Heart right ventricle (tissue), 16 donors: Measurements from ENCODE around the gene ATP6V1E1. TPM values are rescaled to one million over a fixed set of nuclear protein-coding genes. Genes with fewer than 3 reads are reported as not detected.

ENCODE experiments used
- ATAC-seq, 8 donors: fragments of 200-7000 bp; cut with Tn5 transposase; one replicate each; pipeline ENCODE4 v1.9.1; 2020; ENCODE audit warnings: mild to moderate bottlenecking in 8 of 8, moderate library complexity in 8 of 8, moderate number of reproducible peaks in 1 of 8
- DNase-seq, 2 donors: peaks; one replicate each; pipeline ENCODE4 v3.0.0-alpha.2; 2020
- H3K27ac ChIP-seq, 10 donors: fragments of 200-600 bp; sonication (generic) in 2 of 10; one replicate each; pipeline versions ENCODE4 v1.5.0 to v1.8.0; 2020 to 2022; ENCODE audit warnings: mild to moderate bottlenecking in 3 of 10
- H3K27me3 ChIP-seq, 7 donors: fragments of 200-600 bp; one replicate each; pipeline ENCODE4 v1.8.0; 2021 to 2022; ENCODE audit warnings: mild to moderate bottlenecking in 2 of 7
- H3K36me3 ChIP-seq, 9 donors: fragments of 200-600 bp; sonication (generic) in 1 of 9; one replicate each; pipeline versions ENCODE4 v1.5.0 to v1.8.0; 2020 to 2022; ENCODE audit warnings: mild to moderate bottlenecking in 2 of 9
- H3K4me1 ChIP-seq, 9 donors: fragments of 200-600 bp; sonication (generic) in 1 of 9; one replicate each; pipeline versions ENCODE4 v1.5.0 to v1.8.0; 2020 to 2022; ENCODE audit warnings: mild to moderate bottlenecking in 4 of 9
- H3K4me3 ChIP-seq, 10 donors: fragments of 200-600 bp; sonication (generic) in 2 of 10; one replicate each; pipeline versions ENCODE4 v1.5.0 to v1.8.0; 2020 to 2022; ENCODE audit warnings: mild to moderate bottlenecking in 7 of 10, moderate library complexity in 2 of 10
- H3K9me3 ChIP-seq, 11 donors: fragments of 200-600 bp in 10 of 11; sonication (generic) in 2 of 11; one replicate each; pipeline versions ENCODE4 v1.5.0 to v1.8.0; 2013 to 2022; ENCODE audit warnings: mild to moderate bottlenecking in 2 of 11, control low read depth in 1 of 11, moderate library complexity in 1 of 11
- WGBS, 2 donors: extraction: QIAGEN DNeasy Blood & Tissue Kit; methylation state at CpG; one replicate each; pipeline ENCODE4 v1.1.7; 2013; ENCODE audit warnings: inconsistent platforms in 1 of 2; 5-methylcytosine and 5-hydroxymethylcytosine counted together
- intact Hi-C, 10 donors: fragments of 100-400 bp; cut with DNase I; formaldehyde crosslinking; loops; one replicate each; pipeline versions ENCODE4 v1.11.1 to v1.14.2; 2022
- polyA plus RNA-seq, 2 donors: library from polyadenylated mRNA; stranded (reverse); fragments of 200-250 nt; gene quantifications; one replicate each; pipeline ENCODE4 v1.2.3, GENCODE V29; 2013
- total RNA-seq, 10 donors: library from RNA; stranded (reverse); fragmentation: NEBNext Ultra II Directional in 3 of 10; extraction: Animal tissue kit (Norgen Biotek cat#: 25700) in 3 of 10; gene quantifications; one replicate each; pipeline versions ENCODE4 v1.2.1 to v1.2.4, GENCODE V29; 2021 to 2023
- TF ChIP-seq, protein P1 (sequence below), 9 donors: fragments of 200-600 bp; sonication (generic) in 2 of 9; IDR thresholded peaks; one replicate each; pipeline versions ENCODE4 v1.5.0 to v1.8.0; 2021 to 2022; ENCODE audit warnings: antibody characterized with exemption in 9 of 9, mild to moderate bottlenecking in 5 of 9, moderate library complexity in 1 of 9
- donor health status: Arrhythmogenic right ventricular cardiomyopathy.
- donor health status: ischemic (EF 13 %, LVEDD 7.1; RV severe dilation, severe dysfunction).
- donor health status: healthy with polysubstance abuse.
- donor health status: DM: no; HTN: yes; CAD: no.
- donor health status: DM: no; HTN: no; CAD: no.
- donor health status: ischemic (EF 25% LVEDD 6.9; RV normal size, moderate dysfunction).
- donor health status: ischemic (EF 25% LVEDD 5.7; RV mildly dilated, moderate dysfunction).
- donor health status: healthy.
- donor health status: DM: yes; HTN: yes; CAD: no.
- donor health status: Ischemic cardiomyopathy.
- donor health status: ischemic (EF 35%, LVEDD 5.7; RV mildly dilated, moderate dysfunction).
- donor health status: nonischemic (EF 11% LVEDD 7.7; RV severe dilation, severe dysfunction).
- donor health status: DM: yes; HTN: yes; CAD: no.
- donor health status: PGD.
- donor health status: ischemic (EF 29% LVEDD 5.4; RV normal size, mild dysfunction).
- donor health status: nonischemic (EF 23%, LVEDD 6.1; RV moderate dilation, normal function).

ATP6V1E1 gene
- total and polyA plus RNA-seq, 12 donors: 73.4 to 278 (median 218) TPM

DNA sequence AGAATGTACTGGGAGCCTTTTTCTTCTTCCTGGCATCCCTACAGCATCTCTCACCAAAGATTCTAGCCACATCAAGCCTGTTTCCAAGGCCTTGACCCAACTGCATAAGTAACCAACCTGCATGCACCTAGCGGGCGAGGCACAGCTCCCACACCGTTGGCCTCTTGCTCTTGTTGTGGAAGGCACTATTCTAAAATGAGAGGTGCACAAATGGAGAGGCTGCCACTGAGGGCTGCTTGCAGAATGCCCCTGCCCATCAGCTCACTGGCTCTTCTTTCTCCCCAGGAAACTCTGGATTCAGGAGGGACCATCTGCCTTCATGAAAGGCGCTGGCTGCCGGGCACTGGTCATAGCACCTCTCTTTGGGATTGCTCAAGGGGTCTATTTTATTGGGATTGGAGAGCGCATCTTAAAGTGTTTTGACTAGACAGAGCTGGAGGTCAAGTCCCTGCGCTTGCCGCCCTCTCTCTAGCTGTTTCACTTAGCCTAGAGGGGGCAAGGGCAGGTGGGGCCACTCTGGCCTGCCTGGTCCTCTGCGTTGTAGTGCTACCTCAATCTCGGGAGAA, 38.7 kb downstream of the ATP6V1E1 start:
- no peak overlapping the region for H3K27ac ChIP-seq
- 96% methylated on average over 10 of the region's 10 CpGs for WGBS, 2 donors

DNA sequence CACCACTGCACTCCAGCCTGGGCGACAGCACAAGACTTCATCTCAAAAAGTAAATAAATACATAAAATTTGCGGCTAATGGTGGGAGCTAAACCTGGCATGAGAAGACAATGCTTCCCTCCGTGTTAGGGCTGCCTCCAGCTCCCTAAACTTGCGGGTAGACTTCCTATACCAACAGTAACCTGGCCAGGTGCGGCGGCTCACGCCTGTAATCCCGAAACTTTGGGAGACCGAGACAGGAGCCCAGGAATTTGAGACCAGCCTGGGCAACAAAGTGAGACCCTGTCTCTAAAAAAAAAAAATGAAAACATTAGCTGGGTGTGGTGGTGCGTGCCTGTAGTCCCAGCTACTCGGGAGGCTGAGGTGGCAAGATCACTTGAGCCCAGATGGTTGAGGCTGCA, 39.9 kb downstream of the ATP6V1E1 start:
- intact Hi-C loops: no loop called here
- no peak for DNase-seq
- TF ChIP-seq, protein P1, sequence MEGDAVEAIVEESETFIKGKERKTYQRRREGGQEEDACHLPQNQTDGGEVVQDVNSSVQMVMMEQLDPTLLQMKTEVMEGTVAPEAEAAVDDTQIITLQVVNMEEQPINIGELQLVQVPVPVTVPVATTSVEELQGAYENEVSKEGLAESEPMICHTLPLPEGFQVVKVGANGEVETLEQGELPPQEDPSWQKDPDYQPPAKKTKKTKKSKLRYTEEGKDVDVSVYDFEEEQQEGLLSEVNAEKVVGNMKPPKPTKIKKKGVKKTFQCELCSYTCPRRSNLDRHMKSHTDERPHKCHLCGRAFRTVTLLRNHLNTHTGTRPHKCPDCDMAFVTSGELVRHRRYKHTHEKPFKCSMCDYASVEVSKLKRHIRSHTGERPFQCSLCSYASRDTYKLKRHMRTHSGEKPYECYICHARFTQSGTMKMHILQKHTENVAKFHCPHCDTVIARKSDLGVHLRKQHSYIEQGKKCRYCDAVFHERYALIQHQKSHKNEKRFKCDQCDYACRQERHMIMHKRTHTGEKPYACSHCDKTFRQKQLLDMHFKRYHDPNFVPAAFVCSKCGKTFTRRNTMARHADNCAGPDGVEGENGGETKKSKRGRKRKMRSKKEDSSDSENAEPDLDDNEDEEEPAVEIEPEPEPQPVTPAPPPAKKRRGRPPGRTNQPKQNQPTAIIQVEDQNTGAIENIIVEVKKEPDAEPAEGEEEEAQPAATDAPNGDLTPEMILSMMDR (IDR thresholded peaks at IDR 0.05): no peak
- H3K4me3 ChIP-seq: no peak overlapping the region
- no peak overlapping the region for H3K27ac ChIP-seq
- peaks cover 0 to 47% (median 28%) of the 10 kb centered on the region in 9 donors for H3K36me3 ChIP-seq
- no peak for ATAC-seq
- 91 to 96% methylated on average over 11 of the region's 11 CpGs for WGBS, 2 donors
- no peaks in the 10 kb centered on the region for H3K9me3 ChIP-seq
- no peaks in the 10 kb centered on the region for H3K27me3 ChIP-seq
- H3K4me1 ChIP-seq: peaks cover 0 to 8% (median 0%) of the 10 kb centered on the region in 9 donors

More for the DNA sequence above, 38.7 kb downstream of the ATP6V1E1 start:
- intact Hi-C loops: no loop called here
- H3K9me3 ChIP-seq: no peaks in the 10 kb centered on the region
- no peak overlapping the region for H3K4me3 ChIP-seq
- TF ChIP-seq, protein P1 (IDR thresholded peaks at IDR 0.05): no peak
- no peak for ATAC-seq
- peaks cover 0 to 60% (median 41%) of the 10 kb centered on the region in 9 donors for H3K36me3 ChIP-seq
- DNase-seq: no peak
- H3K4me1 ChIP-seq: peaks cover 0 to 8% (median 0%) of the 10 kb centered on the region in 9 donors
- H3K27me3 ChIP-seq: no peaks in the 10 kb centered on the region

DNA sequence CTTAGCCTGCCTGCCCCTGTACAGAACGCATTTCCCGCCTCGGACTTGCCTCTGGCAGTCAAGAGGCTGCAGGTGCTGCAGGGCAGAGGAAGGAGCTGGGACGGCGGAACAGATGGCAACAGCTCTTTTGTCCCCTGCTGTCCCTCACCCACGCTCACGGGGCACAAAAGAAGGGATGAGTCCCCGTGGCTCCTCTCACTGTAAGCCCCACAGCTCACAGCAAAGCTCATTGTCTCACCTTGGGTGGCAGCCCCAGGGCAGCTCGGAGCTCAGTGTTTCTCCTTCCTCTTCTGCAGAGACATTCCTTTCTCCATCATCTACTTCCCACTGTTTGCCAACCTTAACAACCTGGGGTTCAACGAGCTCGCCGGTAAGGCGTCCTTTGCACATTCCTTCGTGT, 40.9 kb downstream of the ATP6V1E1 start:
- Histone ChIP-seq H3K9me3 (no peaks in the 10 kb centered on the region), H3K27me3 (no peaks in the 10 kb centered on the region), H3K27ac (no peak overlapping the region), H3K4me3 (no peak overlapping the region), H3K36me3 (peaks cover 0 to 37% (median 20%) of the 10 kb centered on the region in 9 donors), H3K4me1 (peaks cover 0 to 8% (median 0%) of the 10 kb centered on the region in 9 donors)
- TF ChIP-seq, protein P1 (IDR thresholded peaks at IDR 0.05): no peak
- no peak for DNase-seq
- 89% methylated on average over 14 of the region's 14 CpGs for WGBS, 2 donors
- ATAC-seq: peak in 1 of 8 donors; percentile 27
- intact Hi-C loops: no loop called here

DNA sequence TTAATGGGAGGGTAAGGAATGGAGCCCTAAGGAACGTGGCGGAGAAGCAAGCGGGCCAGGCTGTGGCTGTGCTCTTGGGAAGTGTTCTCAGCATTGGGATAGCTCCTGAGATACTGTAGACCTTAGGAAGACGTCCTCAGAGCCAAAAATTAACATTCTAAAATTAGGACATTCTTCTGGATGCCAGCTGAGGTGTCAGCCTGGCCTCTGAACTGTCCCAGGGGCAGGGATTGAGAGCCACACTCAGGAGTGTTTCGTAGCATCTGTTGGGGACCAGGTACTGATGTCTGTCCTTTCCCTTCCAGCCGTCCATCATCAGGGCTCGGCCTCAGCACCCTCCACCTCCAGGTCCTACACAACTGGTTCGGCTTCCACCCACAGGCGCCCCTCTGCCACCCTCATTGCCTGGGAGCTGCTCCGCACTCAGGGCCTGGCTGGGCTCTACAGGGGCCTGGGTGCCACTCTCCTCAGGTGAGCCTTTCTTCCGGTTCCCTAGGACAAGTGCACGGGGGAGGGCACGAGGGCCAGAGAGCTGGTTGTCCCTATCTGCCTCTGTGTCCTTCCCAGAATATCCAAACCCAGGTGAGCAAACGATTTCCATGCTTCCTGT, 41.6 kb downstream of the ATP6V1E1 start:
- H3K36me3 ChIP-seq: peaks cover 0 to 30% (median 13%) of the 10 kb centered on the region in 9 donors
- no peaks in the 10 kb centered on the region for H3K9me3 ChIP-seq
- peak in 5 of 8 donors; percentile 22 to 41 (median 28) for ATAC-seq
- H3K4me3 ChIP-seq: no peak overlapping the region
- H3K27ac ChIP-seq: no peak overlapping the region
- H3K4me1 ChIP-seq: peaks cover 0 to 8% (median 0%) of the 10 kb centered on the region in 9 donors
- intact Hi-C loops: no loop called here
- 84% methylated on average over 14 of the region's 14 CpGs for WGBS, 2 donors
- no peaks in the 10 kb centered on the region for H3K27me3 ChIP-seq
- no peak for DNase-seq
- TF ChIP-seq, protein P1 (IDR thresholded peaks at IDR 0.05): no peak
